Upper lobe of left lung (tissue), 6 donors: ENCODE measurements around the gene GPATCH1. TPM values are rescaled to one million over a fixed set of nuclear protein-coding genes. Genes with fewer than 3 reads are reported as not detected.

Source experiments
- ATAC-seq, 2 donors: fragments of 200-7000 bp; cut with Tn5 transposase; one replicate each; pipeline ENCODE4 v1.9.1; 2022; ENCODE audit warnings: mild to moderate bottlenecking in 2 of 2, moderate library complexity in 2 of 2; ENCODE audit not compliant: low FRiP score in 2 of 2
- DNase-seq, 2 donors: peaks; one replicate each; pipeline ENCODE4 v3.0.0-alpha.2; 2019 to 2020
- H3K27ac ChIP-seq, 4 donors: fragments of 200-600 bp; sonication (generic); one replicate each; pipeline ENCODE4 v1.5.1; 2016 to 2019
- H3K27me3 ChIP-seq, 4 donors: fragments of 200-600 bp; sonication (generic); one replicate each; pipeline ENCODE4 v1.5.1; 2017 to 2019
- H3K36me3 ChIP-seq, 4 donors: fragments of 200-600 bp; sonication (generic); one replicate each; pipeline ENCODE4 v1.5.1; 2016 to 2019
- H3K4me1 ChIP-seq, 4 donors: fragments of 200-600 bp; sonication (generic); one replicate each; pipeline ENCODE4 v1.5.1; 2018 to 2019
- H3K4me3 ChIP-seq, 4 donors: fragments of 200-600 bp; sonication (generic); one replicate each; pipeline ENCODE4 v1.5.1; 2017 to 2019; ENCODE audit warnings: mild to moderate bottlenecking in 2 of 4, moderate library complexity in 1 of 4
- H3K9me3 ChIP-seq, 4 donors: fragments of 200-600 bp; sonication (generic); one replicate each; pipeline ENCODE4 v1.5.1; 2018 to 2019
- CTCF ChIP-seq, 6 experiments: fragments of 450-650 bp in 4 of 6; fragments of 200-600 bp in 2 of 6; sonication (generic) in 2 of 6; IDR thresholded peaks; one replicate each; pipeline ENCODE4 v1.5.1; 2016 to 2019; ENCODE audit warnings: antibody characterized with exemption in 6 of 6
- EP300 ChIP-seq, 4 donors: sonication (generic); formaldehyde crosslinking; IDR thresholded peaks; one replicate each; pipeline ENCODE4 v1.5.1; 2017; ENCODE audit warnings: antibody characterized with exemption in 4 of 4, control low read depth in 2 of 4
- POLR2A ChIP-seq, 4 donors: fragments of 450-650 bp; IDR thresholded peaks; one replicate each; pipeline ENCODE4 v1.5.1; 2016 to 2017; ENCODE audit warnings: antibody characterized with exemption in 4 of 4, mild to moderate bottlenecking in 2 of 4
- POLR2AphosphoS5 ChIP-seq, 2 donors: sonication (generic); formaldehyde crosslinking; IDR thresholded peaks; one replicate each; pipeline ENCODE4 v1.5.1; 2017; ENCODE audit warnings: antibody characterized with exemption in 2 of 2
- WGBS, 2 donors: methylation state at CpG; one replicate each; pipeline ENCODE4 v1.1.5; 2017 to 2018; 5-methylcytosine and 5-hydroxymethylcytosine counted together
- total RNA-seq, 6 donors: library from RNA; depleted of rRNA in 4 of 6; stranded (reverse); fragments of >200 nt in 4 of 6; gene quantifications; one replicate each; pipeline versions ENCODE4 v1.1.0 to v1.2.1, GENCODE V29; 2016 to 2021
- donor health status: DM: no; HTN: no; CAD: no; lungs with moderate emphysema.
- donor health status: DM: no; HTN: yes; CAD: no; lungs with severe emphysema.

GPATCH1 gene
- total RNA-seq, 6 donors from 2014 or later = 4.7 to 11.5 (median 6.8) TPM

- Histone ChIP-seq H3K9me3 (no peaks in the 10 kb centered on the region), H3K4me1 (no peaks in the 10 kb centered on the region), H3K36me3 (peaks cover 16 to 91% (median 42%) of the 10 kb centered on the region in 4 donors), H3K4me3 (no peak overlapping the region), H3K27me3 (no peaks in the 10 kb centered on the region), H3K27ac (no peak overlapping the region)
- ATAC-seq (no peak), DNase-seq (no peak)
- 95 to 96% methylated on average over 6 of the region's 6 CpGs for WGBS, 2 donors
- TF ChIP-seq EP300 (IDR thresholded peaks at IDR 0.05) (no peak), POLR2A (IDR thresholded peaks at IDR 0.05) (no peak), POLR2AphosphoS5 (IDR thresholded peaks at IDR 0.05) (no peak)
These were observed 21.9 kb downstream of the GPATCH1 start for GRCh38 chr19:33102893-33103292.

- Histone ChIP-seq H3K27me3 (no peaks in the 10 kb centered on the region), H3K4me3 (no peak overlapping the region), H3K27ac (no peak overlapping the region), H3K4me1 (no peaks in the 10 kb centered on the region), H3K36me3 (peaks cover 10 to 92% (median 60%) of the 10 kb centered on the region in 4 donors), H3K9me3 (no peaks in the 10 kb centered on the region)
- DNase-seq (peak in 1 of 2 donors; percentile 52), ATAC-seq (no peak)
- TF ChIP-seq POLR2A (IDR thresholded peaks at IDR 0.05) = no peak
- TF ChIP-seq CTCF (IDR thresholded peaks at IDR 0.05) = no peak
- TF ChIP-seq EP300 (IDR thresholded peaks at IDR 0.05) = no peak
- no peak for TF ChIP-seq POLR2AphosphoS5 (IDR thresholded peaks at IDR 0.05)
- WGBS, 2 donors = 92 to 93% methylated on average over 10 of the region's 10 CpGs
These were observed 27.2 kb downstream of the GPATCH1 start for GRCh38 chr19:33108161-33108560.

- ATAC-seq = no peak
- WGBS, 2 donors = 80 to 81% methylated on average over 9 of the region's 9 CpGs
- DNase-seq = no peak
- H3K27me3 ChIP-seq = no peaks in the 10 kb centered on the region
- no peaks in the 10 kb centered on the region for H3K4me1 ChIP-seq
- H3K27ac ChIP-seq = no peak overlapping the region
- TF ChIP-seq CTCF (IDR thresholded peaks at IDR 0.05) (no peak), EP300 (IDR thresholded peaks at IDR 0.05) (no peak), POLR2A (IDR thresholded peaks at IDR 0.05) (no peak), POLR2AphosphoS5 (IDR thresholded peaks at IDR 0.05) (no peak)
- H3K4me3 ChIP-seq = no peak overlapping the region
- peaks cover 4 to 96% (median 66%) of the 10 kb centered on the region in 4 donors for H3K36me3 ChIP-seq
- no peaks in the 10 kb centered on the region for H3K9me3 ChIP-seq
These were observed 29.3 kb downstream of the GPATCH1 start for GRCh38 chr19:33110137-33110910.

GRCh38 chr19:33111587-33111986, 30.6 kb downstream of the GPATCH1 start:
- Histone ChIP-seq H3K9me3 (no peaks in the 10 kb centered on the region), H3K27ac (no peak overlapping the region), H3K4me1 (no peaks in the 10 kb centered on the region), H3K27me3 (no peaks in the 10 kb centered on the region), H3K36me3 (peaks cover 4 to 98% (median 71%) of the 10 kb centered on the region in 4 donors), H3K4me3 (no peak overlapping the region)
- ATAC-seq = no peak
- 89 to 92% methylated on average over 11 of the region's 11 CpGs for WGBS, 2 donors
- DNase-seq = peak in 1 of 2 donors; percentile 53
- TF ChIP-seq POLR2AphosphoS5 (IDR thresholded peaks at IDR 0.05) (no peak), POLR2A (IDR thresholded peaks at IDR 0.05) (no peak), EP300 (IDR thresholded peaks at IDR 0.05) (no peak), CTCF (IDR thresholded peaks at IDR 0.05) (no peak)

- no peaks in the 10 kb centered on the region for H3K9me3 ChIP-seq
- no peak overlapping the region for H3K4me3 ChIP-seq
- DNase-seq (no peak), ATAC-seq (no peak)
- WGBS, 2 donors = 91 to 93% methylated on average over 4 of the region's 4 CpGs
- H3K36me3 ChIP-seq = peaks cover 10 to 98% (median 73%) of the 10 kb centered on the region in 4 donors
- no peaks in the 10 kb centered on the region for H3K27me3 ChIP-seq
- H3K27ac ChIP-seq = no peak overlapping the region
- TF ChIP-seq CTCF (IDR thresholded peaks at IDR 0.05) (no peak), EP300 (IDR thresholded peaks at IDR 0.05) (no peak), POLR2AphosphoS5 (IDR thresholded peaks at IDR 0.05) (no peak), POLR2A (IDR thresholded peaks at IDR 0.05) (no peak)
- H3K4me1 ChIP-seq = no peaks in the 10 kb centered on the region
These were observed 33.3 kb downstream of the GPATCH1 start for GRCh38 chr19:33114312-33114711.
